CD14-positive monocyte (primary cell): ENCODE data around the gene PIAS4. TPM values are rescaled to one million over a fixed set of nuclear protein-coding genes. Genes with fewer than 3 reads are reported as not detected.
A peak's percentile ranks its signal among the peaks of the same experiment; 100 is the strongest.

Source experiments
- DNase-seq, 3 donors: peaks; one replicate each; pipeline ENCODE4 v3.0.0-alpha.2; 2011 to 2022
- H2AFZ ChIP-seq: 2 replicates; pipeline ENCODE4 v1.6.0; 2012; ENCODE audit warnings: mild to moderate bottlenecking, low read depth, low read length, inconsistent platforms; ENCODE audit not compliant: insufficient read depth, poor library complexity, severe bottlenecking
- H3K27ac ChIP-seq, 2 donors: 1 replicate in 1 of 2; 2 replicates in 1 of 2; pipeline ENCODE4 v1.5.1; 2012 to 2013; ENCODE audit warnings: low read length in 2 of 2, control low read depth in 1 of 2, inconsistent platforms in 1 of 2, low read depth in 1 of 2, mild to moderate bottlenecking in 1 of 2
- H3K27me3 ChIP-seq, 2 donors: one replicate each; pipeline versions ENCODE4 v1.6.0 to v1.6.1; 2011 to 2013; ENCODE audit warnings: low read length in 2 of 2; ENCODE audit not compliant: control insufficient read depth in 2 of 2, insufficient read depth in 2 of 2
- H3K36me3 ChIP-seq, 2 donors: replicated peaks in 1 of 2; 1 replicate in 1 of 2; 2 replicates in 1 of 2; pipeline versions ENCODE4 v1.5.1 to v1.6.1; 2012 to 2013; ENCODE audit warnings: low read length in 2 of 2, control low read depth in 1 of 2, inconsistent platforms in 1 of 2, mild to moderate bottlenecking in 1 of 2; ENCODE audit not compliant: insufficient read depth in 2 of 2, control insufficient read depth in 1 of 2
- H3K4me1 ChIP-seq, 2 donors: 1 replicate in 1 of 2; 2 replicates in 1 of 2; pipeline versions ENCODE4 v1.5.1 to v1.6.1; 2012 to 2013; ENCODE audit warnings: low read length in 2 of 2, control low read depth in 1 of 2, inconsistent platforms in 1 of 2, mild to moderate bottlenecking in 1 of 2, moderate library complexity in 1 of 2; ENCODE audit not compliant: insufficient read depth in 2 of 2, control insufficient read depth in 1 of 2
- H3K4me2 ChIP-seq: replicated peaks from 2 replicates; pipeline ENCODE3; 2012; ENCODE audit warnings: low read length, moderate library complexity, mild to moderate bottlenecking; ENCODE audit not compliant: poor library complexity, severe bottlenecking; ENCODE audit errors: extremely low read depth
- H3K4me3 ChIP-seq, 3 experiments: fragments of 200-600 bp in 1 of 3; sonication (generic) in 1 of 3; replicated peaks in 1 of 3; 1 replicate in 2 of 3; 2 replicates in 1 of 3; pipeline ENCODE4 v1.5.1; 2011 to 2013; ENCODE audit warnings: low read length in 3 of 3, mild to moderate bottlenecking in 3 of 3, control low read depth in 2 of 3, low read depth in 2 of 3, inconsistent platforms in 1 of 3, moderate library complexity in 1 of 3
- H3K79me2 ChIP-seq: 2 replicates; pipeline ENCODE4 v1.6.0; 2012; ENCODE audit warnings: mild to moderate bottlenecking, control low read depth, inconsistent platforms, low read length, moderate library complexity; ENCODE audit not compliant: insufficient read depth
- H3K9ac ChIP-seq: 2 replicates; pipeline ENCODE4 v1.6.0; 2017; ENCODE audit warnings: low read length, mild to moderate bottlenecking; ENCODE audit not compliant: insufficient read depth, poor library complexity, severe bottlenecking
- H3K9me3 ChIP-seq, 2 donors: replicated peaks in 1 of 2; 1 replicate in 1 of 2; 2 replicates in 1 of 2; pipeline versions ENCODE4 v1.5.1 to v1.6.1; 2012 to 2013; ENCODE audit warnings: low read length in 2 of 2, control low read depth in 1 of 2; ENCODE audit not compliant: control insufficient read depth in 1 of 2, insufficient read depth in 1 of 2
- H4K20me1 ChIP-seq: 2 replicates; pipeline ENCODE4 v1.6.0; 2012; ENCODE audit warnings: mild to moderate bottlenecking, low read length, control low read depth, moderate library complexity; ENCODE audit not compliant: insufficient read depth
- H3K27ac Mint-ChIP-seq, 7 donors: one replicate each; pipeline ENCODE4 v1.8.0; 2020; ENCODE audit warnings: mild to moderate bottlenecking in 7 of 7, mixed read lengths in 7 of 7, moderate library complexity in 6 of 7, inconsistent platforms in 2 of 7
- H3K27me3 Mint-ChIP-seq, 3 donors: one replicate each; pipeline ENCODE4 v1.8.0; 2021 to 2022; ENCODE audit warnings: low read depth in 3 of 3, mild to moderate bottlenecking in 3 of 3, mixed read lengths in 3 of 3, moderate library complexity in 3 of 3, inconsistent platforms in 1 of 3
- H3K36me3 Mint-ChIP-seq, 2 donors: one replicate each; pipeline ENCODE4 v1.8.0; 2020; ENCODE audit warnings: mixed read lengths in 2 of 2, inconsistent platforms in 1 of 2, mild to moderate bottlenecking in 1 of 2
- H3K4me1 Mint-ChIP-seq: one replicate; pipeline ENCODE4 v1.8.0; 2020; ENCODE audit warnings: mild to moderate bottlenecking, mixed read lengths
- H3K4me3 Mint-ChIP-seq, 2 donors: one replicate each; pipeline ENCODE4 v1.8.0; 2020; ENCODE audit warnings: mild to moderate bottlenecking in 2 of 2, mixed read lengths in 2 of 2, moderate library complexity in 1 of 2
- H3K9me3 Mint-ChIP-seq, 7 donors: one replicate each; pipeline ENCODE4 v1.8.0; 2020 to 2022; ENCODE audit warnings: mixed read lengths in 7 of 7, mild to moderate bottlenecking in 6 of 7, moderate library complexity in 6 of 7, inconsistent platforms in 2 of 7
- WGBS: methylation state at CpG from one replicate; pipeline ENCODE4 v1.1.5; 2013; ENCODE audit warnings: missing lambda C conversion rate; ENCODE audit not compliant: insufficient coverage; 5-methylcytosine and 5-hydroxymethylcytosine counted together
- intact Hi-C, 2 donors: fragments of 100-400 bp; cut with micrococcal nuclease; formaldehyde crosslinking; loops; one replicate each; pipeline versions ENCODE4 v1.15.0 to v1.15.1; 2023
- polyA plus RNA-seq, 3 donors: library from polyadenylated mRNA; depleted of rRNA in 1 of 3; unstranded in 2 of 3; stranded (reverse) in 1 of 3; fragments of 300-500 nt in 2 of 3; fragments of >200 nt in 1 of 3; fragmentation: Illumina TruSeq in 2 of 3; gene quantifications; 1 replicate in 2 of 3; 2 replicates in 1 of 3; pipeline ENCODE4 v1.2.3, GENCODE V29; 2012 to 2021
- TF ChIP-seq, protein P1 (sequence below): fragments of 200-600 bp; IDR thresholded peaks from one replicate; pipeline ENCODE4 v1.8.0; 2022; ENCODE audit warnings: antibody characterized with exemption, mild to moderate bottlenecking

Gene PIAS4
- polyA plus RNA-seq, 3 donors, result 2.3 to 8.1 (median 5.9) TPM

DNA sequence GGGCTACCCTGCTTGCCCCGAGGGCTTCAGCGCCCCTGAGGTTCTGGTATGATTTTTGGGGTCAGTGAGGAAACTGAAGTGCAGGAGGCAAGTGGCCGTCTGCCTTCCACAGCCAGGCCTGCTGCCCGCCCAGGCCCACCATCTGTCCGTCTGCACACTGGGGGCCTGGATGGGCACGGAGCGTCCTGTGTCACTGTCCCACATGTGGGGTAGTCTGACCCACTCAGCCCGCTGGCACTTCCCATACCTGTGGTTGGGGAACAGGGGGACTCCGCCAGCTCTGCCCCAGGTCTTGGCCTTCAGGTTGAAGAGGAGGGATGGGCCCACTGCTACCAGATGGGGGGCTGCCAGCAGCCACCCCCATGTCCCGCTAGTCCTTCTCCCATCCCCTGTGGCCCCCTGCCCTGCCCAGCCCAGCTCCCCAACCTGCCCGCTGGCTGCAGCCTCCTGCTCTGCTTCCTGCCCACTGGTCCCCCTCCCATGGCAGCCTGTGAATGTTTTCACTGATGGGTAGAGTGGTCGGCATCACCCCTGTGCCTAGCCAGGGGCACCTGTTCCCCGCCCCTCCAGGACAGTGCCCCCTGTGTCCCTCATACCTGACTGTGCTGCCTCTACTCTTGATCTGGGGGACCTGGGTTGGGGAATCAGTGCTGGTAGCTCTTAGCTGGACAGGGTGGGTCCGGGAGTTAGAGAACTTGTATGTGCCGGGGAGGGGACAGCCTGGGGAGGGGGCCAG, 9.5 kb downstream of the PIAS4 start:
- H3K4me3 Mint-ChIP-seq, result no peak overlapping the region
- peaks cover 0 to 2% (median 0%) of the 10 kb centered on the region in 7 donors for H3K9me3 Mint-ChIP-seq
- no peak overlapping the region for H3K27ac ChIP-seq
- intact Hi-C loops, result no loop called here
- H3K36me3 Mint-ChIP-seq, result peaks cover 37 to 78% of the 10 kb centered on the region in 2 donors
- H3K4me1 ChIP-seq, result peaks cover 0 to 8% of the 10 kb centered on the region in 2 donors
- H3K36me3 ChIP-seq, result peaks cover 45 to 68% of the 10 kb centered on the region in 2 donors
- DNase-seq, result peak in 1 of 3 donors; percentile 2
- peaks cover 8% of the 10 kb centered on the region for H3K4me1 Mint-ChIP-seq
- no peak overlapping the region for H3K9ac ChIP-seq
- no peak overlapping the region for H2AFZ ChIP-seq
- H4K20me1 ChIP-seq, result peaks cover 100% of the 10 kb centered on the region
- H3K27me3 Mint-ChIP-seq, result no peaks in the 10 kb centered on the region
- no peak overlapping the region for H3K4me2 ChIP-seq
- TF ChIP-seq, protein P1, sequence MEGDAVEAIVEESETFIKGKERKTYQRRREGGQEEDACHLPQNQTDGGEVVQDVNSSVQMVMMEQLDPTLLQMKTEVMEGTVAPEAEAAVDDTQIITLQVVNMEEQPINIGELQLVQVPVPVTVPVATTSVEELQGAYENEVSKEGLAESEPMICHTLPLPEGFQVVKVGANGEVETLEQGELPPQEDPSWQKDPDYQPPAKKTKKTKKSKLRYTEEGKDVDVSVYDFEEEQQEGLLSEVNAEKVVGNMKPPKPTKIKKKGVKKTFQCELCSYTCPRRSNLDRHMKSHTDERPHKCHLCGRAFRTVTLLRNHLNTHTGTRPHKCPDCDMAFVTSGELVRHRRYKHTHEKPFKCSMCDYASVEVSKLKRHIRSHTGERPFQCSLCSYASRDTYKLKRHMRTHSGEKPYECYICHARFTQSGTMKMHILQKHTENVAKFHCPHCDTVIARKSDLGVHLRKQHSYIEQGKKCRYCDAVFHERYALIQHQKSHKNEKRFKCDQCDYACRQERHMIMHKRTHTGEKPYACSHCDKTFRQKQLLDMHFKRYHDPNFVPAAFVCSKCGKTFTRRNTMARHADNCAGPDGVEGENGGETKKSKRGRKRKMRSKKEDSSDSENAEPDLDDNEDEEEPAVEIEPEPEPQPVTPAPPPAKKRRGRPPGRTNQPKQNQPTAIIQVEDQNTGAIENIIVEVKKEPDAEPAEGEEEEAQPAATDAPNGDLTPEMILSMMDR, result no peak
- H3K9me3 ChIP-seq, result no peaks in the 10 kb centered on the region
- H3K4me3 ChIP-seq, result no peak overlapping the region
- H3K27me3 ChIP-seq, result no peaks in the 10 kb centered on the region
- peak overlapping the region in 1 of 7 donors; percentile 30 for H3K27ac Mint-ChIP-seq
- H3K79me2 ChIP-seq, result peaks cover 92% of the 10 kb centered on the region
- 98% methylated on average over 14 of the region's 15 CpGs for WGBS

DNA sequence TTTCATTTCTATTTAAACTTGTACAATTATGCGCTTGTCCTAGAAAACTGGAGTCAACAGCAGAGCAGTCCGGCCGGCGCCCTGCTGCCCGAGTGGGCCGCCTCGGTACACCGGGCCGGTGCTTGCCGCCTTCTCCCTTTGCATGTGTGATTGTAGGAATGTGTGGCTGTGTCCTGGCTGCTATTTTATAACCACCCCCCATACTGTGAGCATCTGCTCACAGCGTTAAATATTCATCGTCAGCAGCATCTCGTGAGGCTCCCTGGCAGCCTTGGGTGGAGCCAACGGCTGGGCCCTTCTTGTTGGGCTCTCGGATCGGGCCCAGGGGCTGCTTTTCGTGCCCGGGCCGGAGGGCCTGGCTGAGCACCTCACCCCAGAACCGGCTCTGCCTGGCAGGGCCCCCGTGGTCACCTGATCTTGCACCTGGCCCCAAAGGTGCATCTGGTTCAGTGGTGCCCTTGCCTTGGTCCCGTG, 10.6 kb downstream of the PIAS4 start:
- intact Hi-C loops, result no loop called here
- Mint-ChIP-seq H3K4me3 (no peak overlapping the region), H3K36me3 (peaks cover 29 to 74% of the 10 kb centered on the region in 2 donors), H3K4me1 (peaks cover 8% of the 10 kb centered on the region), H3K27me3 (no peaks in the 10 kb centered on the region), H3K9me3 (peaks cover 0 to 2% (median 0%) of the 10 kb centered on the region in 7 donors), H3K27ac (no peak overlapping the region)
- Histone ChIP-seq H3K27ac (no peak overlapping the region), H3K4me2 (no peak overlapping the region), H3K4me1 (peaks cover 0 to 8% of the 10 kb centered on the region in 2 donors), H4K20me1 (peaks cover 100% of the 10 kb centered on the region), H3K36me3 (peaks cover 35 to 57% of the 10 kb centered on the region in 2 donors), H3K9ac (no peak overlapping the region), H3K79me2 (peaks cover 86% of the 10 kb centered on the region), H3K4me3 (no peak overlapping the region), H2AFZ (no peak overlapping the region), H3K9me3 (no peaks in the 10 kb centered on the region), H3K27me3 (no peaks in the 10 kb centered on the region)
- DNase-seq, result no peak
- TF ChIP-seq, protein P1, result no peak
- whole genome bisulfite sequencing, result 95% methylated on average over 12 of the region's 22 CpGs
